HepG2 (cell line): Measurements from ENCODE around the gene TGFB2. TPM values are rescaled to one million over a fixed set of nuclear protein-coding genes. Genes with fewer than 3 reads are reported as not detected.

ENCODE experiments used
- AGO2 ChIP-seq: fragments of 200-400 bp; formaldehyde crosslinking; optimal IDR thresholded peaks from 2 replicates; pipeline ENCODE3; 2017; ENCODE audit warnings: mild to moderate bottlenecking, low read depth, low read length, moderate library complexity
- ARID4A ChIP-seq: sonication (generic); formaldehyde crosslinking; IDR thresholded peaks from 2 replicates; pipeline ENCODE4 v1.5.0; 2020; ENCODE audit warnings: mild to moderate bottlenecking, missing genetic modification reagents, borderline replicate concordance
- HINFP ChIP-seq: sonication (generic); formaldehyde crosslinking; IDR thresholded peaks from 2 replicates; pipeline ENCODE4 v1.4.0; 2020; ENCODE audit warnings: low read depth, mild to moderate bottlenecking, missing genetic modification reagents
- MXD3 ChIP-seq: IDR thresholded peaks from 2 replicates; pipeline ENCODE4 v1.6.1; 2016; ENCODE audit warnings: mild to moderate bottlenecking, missing biosample characterization, missing genetic modification reagents
- MXI1 ChIP-seq: IDR thresholded peaks from 3 replicates; pipeline ENCODE4 v1.6.1; 2012; ENCODE audit warnings: low read depth, low read length, inconsistent platforms, borderline replicate concordance
- RELA ChIP-seq: sonication (generic); formaldehyde crosslinking; IDR thresholded peaks from 2 replicates; pipeline ENCODE4 v1.4.0; 2020; ENCODE audit warnings: missing genetic modification reagents
- SRSF4 ChIP-seq: fragments of 200-400 bp; formaldehyde crosslinking; IDR thresholded peaks from one replicate; pipeline ENCODE4 v1.6.1; 2018; ENCODE audit warnings: mild to moderate bottlenecking, low read depth, low read length, moderate library complexity; ENCODE audit not compliant: poor library complexity, severe bottlenecking
- TOE1 ChIP-seq: sonication (generic); formaldehyde crosslinking; IDR thresholded peaks from 2 replicates; pipeline ENCODE4 v1.4.0; 2020; ENCODE audit warnings: mild to moderate bottlenecking, missing genetic modification reagents
- ZBTB14 ChIP-seq: sonication (generic); formaldehyde crosslinking; IDR thresholded peaks from 2 replicates; pipeline ENCODE4 v1.4.0; 2020; ENCODE audit warnings: missing genetic modification reagents
- ZBTB43 ChIP-seq: sonication (generic); formaldehyde crosslinking; conservative IDR thresholded peaks from 2 replicates; pipeline ENCODE4 v1.4.0; 2020; ENCODE audit warnings: missing genetic modification reagents
- ZFP91 ChIP-seq: sonication (generic); formaldehyde crosslinking; IDR thresholded peaks from 2 replicates; pipeline ENCODE4 v1.9.0; 2022; ENCODE audit warnings: missing genetic modification reagents, mild to moderate bottlenecking, borderline replicate concordance
- ZFY ChIP-seq: sonication (generic); formaldehyde crosslinking; IDR thresholded peaks from 2 replicates; pipeline ENCODE4 v1.4.0; 2020; ENCODE audit warnings: missing genetic modification reagents
- ZMYM3 ChIP-seq: sonication (generic); formaldehyde crosslinking; IDR thresholded peaks from 2 replicates; pipeline ENCODE4 v1.5.1; 2020; ENCODE audit warnings: mild to moderate bottlenecking, missing genetic modification reagents
- ZNF468 ChIP-seq: sonication (generic); formaldehyde crosslinking; IDR thresholded peaks from 2 replicates; pipeline ENCODE4 v1.8.0; 2022; ENCODE audit warnings: mild to moderate bottlenecking, moderate library complexity, missing genetic modification reagents
- ZNF768 ChIP-seq: sonication (generic); formaldehyde crosslinking; IDR thresholded peaks from 2 replicates; pipeline ENCODE4 v1.4.0; 2020; ENCODE audit warnings: missing genetic modification reagents
- ZNF780A ChIP-seq: sonication (generic); formaldehyde crosslinking; IDR thresholded peaks from 2 replicates; pipeline ENCODE4 v1.8.0; 2022; ENCODE audit warnings: mild to moderate bottlenecking, missing genetic modification reagents, moderate library complexity
- polyA plus RNA-seq, 8 experiments: library from polyadenylated mRNA; depleted of rRNA in 3 of 8; stranded (reverse) in 7 of 8; unstranded in 1 of 8; fragments of >200 nt; fragmentation: Illumina TruSeq in 4 of 8; extraction: Trizol in 4 of 8; gene quantifications; 2 replicates each; pipeline versions ENCODE4 v1.2.1 to v1.2.3, GENCODE V29; 2011 to 2016; ENCODE audit warnings: low read depth in 4 of 8, missing spikeins in 1 of 8, mixed read lengths in 1 of 8; ENCODE audit not compliant: insufficient read depth in 1 of 8
- total RNA-seq, 5 experiments: library from RNA; depleted of rRNA; stranded (reverse); fragments of >200 nt; fragmentation: Illumina TruSeq; extraction: Trizol; gene quantifications; 2 replicates each; pipeline ENCODE4 v1.2.3, GENCODE V29; 2016; ENCODE audit warnings: low read depth in 1 of 5

Gene TGFB2
- total and polyA plus RNA-seq, 2 of the 13 experiments (the other 11 are each of a cell fraction or from before 2014, with no cell fraction given), result 0.07 TPM; not detected in 1

GRCh38 chr1:218345673-218346390, 696 bp downstream of the TGFB2 start (continued):
- TF ChIP-seq ZFP91 (CRISPR knock-in tag), result peak; percentile 47; the same call in 1 of the 2 replicates
- TF ChIP-seq MXI1, result no peak; the same call in 2 of the 3 replicates
- TF ChIP-seq ZMYM3 (CRISPR knock-in tag), result peak; percentile 22; the same call in 1 of the 2 replicates
- 0 out of 2 replicates have a peak, but pooled peaks have one; percentile 17 for TF ChIP-seq ARID4A (CRISPR knock-in tag)
- no peak for TF ChIP-seq HINFP (CRISPR knock-in tag)
- TF ChIP-seq ZNF768, result peak; percentile 41; the same call in 1 of the 2 replicates
- TF ChIP-seq AGO2, result peak; percentile 39
- TF ChIP-seq ZNF780A (CRISPR knock-in tag), result no peak
- peak; percentile 32; the same call in 1 of the 2 replicates for TF ChIP-seq ZFY (CRISPR knock-in tag)
- 0 out of 2 replicates have a peak, but pooled peaks have one; percentile 22 for TF ChIP-seq ZBTB43 (CRISPR knock-in tag)
- TF ChIP-seq ZNF468 (CRISPR knock-in tag), result no peak
- TF ChIP-seq SRSF4, result no peak
- TF ChIP-seq ZBTB14 (CRISPR knock-in tag), result peak; percentile 85
- no peak for TF ChIP-seq RELA (CRISPR knock-in tag)
- TF ChIP-seq TOE1 (CRISPR knock-in tag), result no peak
- no peak for TF ChIP-seq MXD3 (CRISPR knock-in tag)
